Stomach (tissue), 4 donors: ENCODE measurements around the gene CBX4.

ENCODE experiments used
- CTCF ChIP-seq, 7 experiments: fragments of 450-650 bp in 4 of 7; fragments of 200-600 bp in 3 of 7; sonication (generic) in 3 of 7; IDR thresholded peaks; one replicate each; pipeline ENCODE4 v1.5.1; 2016 to 2019; ENCODE audit warnings: antibody characterized with exemption in 7 of 7, control low read depth in 2 of 7, mild to moderate bottlenecking in 1 of 7
- POLR2AphosphoS5 ChIP-seq, 3 donors: sonication (generic); formaldehyde crosslinking; IDR thresholded peaks; one replicate each; pipeline ENCODE4 v1.6.1; 2016; ENCODE audit warnings: antibody characterized with exemption in 3 of 3

DNA sequence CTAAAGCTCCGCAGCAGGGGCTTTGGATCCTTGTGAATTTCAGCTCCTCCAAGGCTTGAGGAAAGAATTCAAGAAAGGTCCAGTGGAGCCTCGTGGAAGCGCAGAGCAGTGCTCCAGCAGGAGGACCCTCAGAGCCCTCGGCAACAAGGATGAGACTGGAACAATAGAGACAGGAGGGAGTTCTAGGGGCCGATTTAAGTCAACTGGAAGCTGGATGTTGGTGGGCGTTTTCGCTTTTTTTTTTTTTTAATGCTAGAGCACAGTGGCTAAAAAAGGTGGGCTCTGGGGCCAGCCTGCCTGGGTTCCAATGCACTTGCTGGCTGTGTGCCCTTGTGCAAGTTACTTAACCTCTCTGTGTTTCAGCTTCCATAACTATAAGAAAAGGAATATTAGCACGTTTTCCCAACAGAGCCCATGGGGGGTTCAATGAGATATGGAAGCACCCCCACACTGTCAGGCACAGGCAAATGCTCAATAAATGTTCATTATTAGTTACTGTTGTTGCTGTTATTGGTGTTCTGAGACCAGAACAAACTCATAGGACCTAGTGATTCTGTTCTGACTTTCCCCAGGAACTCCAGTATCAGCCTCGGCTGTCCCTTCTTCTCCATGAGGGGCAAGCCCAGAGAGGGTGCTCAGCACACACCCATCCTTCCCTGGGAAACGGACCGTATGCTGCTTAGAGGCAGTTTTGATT lies 37.1 kb downstream of the CBX4 start:
- no peak for TF ChIP-seq CTCF (IDR thresholded peaks at IDR 0.05)
- TF ChIP-seq POLR2AphosphoS5 (IDR thresholded peaks at IDR 0.05): no peak
